Measurements from ENCODE around the gene ABCG4. TPM values are rescaled to one million over a fixed set of nuclear protein-coding genes. Genes with fewer than 3 reads are reported as not detected.

The ABCG4 gene
- total and polyA plus RNA-seq, 2 of the 8 experiments (the other 6 are each of a cell fraction or from before 2014, with no cell fraction given), result 1.8 to 2.3 TPM

GRCh38 chr11:119117004-119117706 lies 31.7 kb upstream of the ABCG4 start (continued):
- TF ChIP-seq CHD2 (IDR thresholded peaks at IDR 0.05; ENCODE audit: low read length), result no peak

Data from H1 (cell line).